B cell (primary cell): ENCODE data around the gene MAF. TPM values are rescaled to one million over a fixed set of nuclear protein-coding genes. Genes with fewer than 3 reads are reported as not detected.

Experiments
- ATAC-seq: fragments of 200-7000 bp; cut with Tn5 transposase; one replicate; pipeline ENCODE4 v1.10.0; 2021; ENCODE audit warnings: low read depth, mild to moderate bottlenecking, moderate number of reproducible peaks, moderate library complexity
- CTCF ChIA-PET: fragments of 350-600 bp; sonication (Branson Sonifier 250); formaldehyde crosslinking; loops from one replicate; lab custom pipeline; 2021; ENCODE audit warnings: antibody characterized with exemption, inconsistent platforms; lab: Charles Lee
- POLR2A ChIA-PET: fragments of 350-600 bp; sonication (Branson Sonifier 250); formaldehyde crosslinking; loops from one replicate; lab custom pipeline; 2021; ENCODE audit warnings: antibody characterized with exemption; lab: Charles Lee
- DNase-seq: peaks from one replicate; pipeline ENCODE4 v3.0.0; 2013
- H2AFZ ChIP-seq: 2 replicates; pipeline ENCODE4 v1.6.1; 2012; ENCODE audit warnings: mild to moderate bottlenecking, low read depth, low read length; ENCODE audit not compliant: insufficient read depth, poor library complexity, severe bottlenecking
- H3K27ac ChIP-seq, 2 donors: 1 replicate in 1 of 2; 2 replicates in 1 of 2; pipeline ENCODE4 v1.5.1; 2012 to 2013; ENCODE audit warnings: low read length in 2 of 2, mild to moderate bottlenecking in 2 of 2, moderate library complexity in 1 of 2
- H3K27me3 ChIP-seq, 4 experiments: fragments of 200-600 bp in 1 of 4; sonication (generic) in 1 of 4; replicated peaks in 1 of 4; 1 replicate in 2 of 4; 2 replicates in 2 of 4; pipeline versions ENCODE4 v1.6.1 to v1.7.0; 2013 to 2016; ENCODE audit warnings: low read length in 3 of 4, mild to moderate bottlenecking in 2 of 4, mixed read lengths in 1 of 4, moderate library complexity in 1 of 4; ENCODE audit not compliant: insufficient read depth in 4 of 4, control insufficient read depth in 3 of 4; ENCODE audit errors: control extremely low read depth in 1 of 4
- H3K36me3 ChIP-seq, 2 experiments: replicated peaks in 1 of 2; 1 replicate in 1 of 2; 2 replicates in 1 of 2; pipeline versions ENCODE4 v1.6.1 to v1.7.1; 2013; ENCODE audit warnings: low read length in 1 of 2; ENCODE audit not compliant: insufficient read depth in 2 of 2, control insufficient read depth in 1 of 2; ENCODE audit errors: control extremely low read depth in 1 of 2, extremely low read depth in 1 of 2
- H3K4me1 ChIP-seq, 2 donors: fragments of 200-600 bp in 1 of 2; sonication (generic) in 1 of 2; 1 replicate in 1 of 2; 2 replicates in 1 of 2; pipeline versions ENCODE4 v1.5.1 to v1.6.1; 2013 to 2017; ENCODE audit warnings: low read length in 2 of 2; ENCODE audit not compliant: control insufficient read depth in 2 of 2, insufficient read depth in 2 of 2
- H3K4me2 ChIP-seq: replicated peaks from 2 replicates; pipeline ENCODE3; 2012; ENCODE audit warnings: mild to moderate bottlenecking, low read depth, low read length; ENCODE audit not compliant: poor library complexity, severe bottlenecking
- H3K4me3 ChIP-seq, 5 experiments: fragments of 200-600 bp in 1 of 5; sonication (generic) in 1 of 5; 1 replicate in 3 of 5; 2 replicates in 2 of 5; pipeline versions ENCODE4 v1.5.1 to v1.7.0; 2011 to 2016; ENCODE audit warnings: low read length in 4 of 5, mild to moderate bottlenecking in 4 of 5, low read depth in 2 of 5, control low read depth in 1 of 5, moderate library complexity in 1 of 5; ENCODE audit not compliant: insufficient read depth in 1 of 5; ENCODE audit errors: control extremely low read depth in 1 of 5, extremely low read depth in 1 of 5
- H3K79me2 ChIP-seq: fragments of 200-600 bp; sonication (generic); one replicate; pipeline ENCODE4 v1.6.0; 2016; ENCODE audit warnings: low read length; ENCODE audit not compliant: control insufficient read depth, insufficient read depth
- H3K9ac ChIP-seq: fragments of 200-600 bp; sonication (generic); 2 replicates; pipeline ENCODE4 v1.6.1; 2017; ENCODE audit warnings: mild to moderate bottlenecking, low read length, moderate library complexity
- H3K9me3 ChIP-seq, 3 donors: one replicate each; pipeline versions ENCODE4 v1.6.1 to v1.7.1; 2013; ENCODE audit warnings: low read length in 2 of 3; ENCODE audit not compliant: control insufficient read depth in 2 of 3, insufficient read depth in 1 of 3; ENCODE audit errors: control extremely low read depth in 1 of 3
- H4K20me1 ChIP-seq: 2 replicates; pipeline ENCODE4 v1.6.0; 2012; ENCODE audit warnings: mild to moderate bottlenecking, low read length; ENCODE audit not compliant: insufficient read depth, control insufficient read depth, poor library complexity, severe bottlenecking
- H3K27ac Mint-ChIP-seq: one replicate; pipeline ENCODE4 v1.8.0; 2021; ENCODE audit warnings: mixed read lengths
- H3K27me3 Mint-ChIP-seq: one replicate; pipeline ENCODE4 v1.8.0; 2021; ENCODE audit warnings: mixed read lengths
- H3K4me1 Mint-ChIP-seq: one replicate; pipeline ENCODE4 v1.8.0; 2021; ENCODE audit warnings: mixed read lengths
- H3K4me3 Mint-ChIP-seq: one replicate; pipeline ENCODE4 v1.8.0; 2021; ENCODE audit warnings: mixed read lengths
- H3K9me3 Mint-ChIP-seq: one replicate; pipeline ENCODE4 v1.8.0; 2022; ENCODE audit warnings: mixed read lengths; ENCODE audit not compliant: insufficient read depth
- EZH2 ChIP-seq: IDR thresholded peaks from 2 replicates; pipeline ENCODE4 v1.6.1; 2012; ENCODE audit warnings: borderline replicate concordance, low read depth, mild to moderate bottlenecking, moderate library complexity, low read length; ENCODE audit not compliant: insufficient read depth, poor library complexity, severe bottlenecking
- WGBS: methylation state at CpG from one replicate; pipeline ENCODE4 v1.1.5; 2013; ENCODE audit warnings: missing lambda C conversion rate; ENCODE audit not compliant: insufficient coverage; 5-methylcytosine and 5-hydroxymethylcytosine counted together
- intact Hi-C: fragments of 100-400 bp; cut with micrococcal nuclease; formaldehyde crosslinking; loops from one replicate; pipeline ENCODE4 v1.10.0; 2022
- polyA plus RNA-seq: library from polyadenylated mRNA; depleted of rRNA; stranded (reverse); fragments of >200 nt; gene quantifications from 2 replicates; pipeline ENCODE4 v1.2.3, GENCODE V29; 2012
- total RNA-seq, 2 donors: library from RNA; stranded (reverse); fragments of 120-200 nt in 1 of 2; gene quantifications; 1 replicate in 1 of 2; 2 replicates in 1 of 2; pipeline versions ENCODE4 v1.2.3 to v1.2.4, GENCODE V29; 2013 to 2022
- TF ChIP-seq, protein P1 (sequence below): fragments of 200-600 bp; IDR thresholded peaks from one replicate; pipeline ENCODE4 v1.8.0; 2022; ENCODE audit warnings: antibody characterized with exemption, mild to moderate bottlenecking

MAF gene
- total and polyA plus RNA-seq, 2 donors (not counting 1 experiment from before 2014, with no cell fraction given) = 0.30 to 0.49 TPM

DNA sequence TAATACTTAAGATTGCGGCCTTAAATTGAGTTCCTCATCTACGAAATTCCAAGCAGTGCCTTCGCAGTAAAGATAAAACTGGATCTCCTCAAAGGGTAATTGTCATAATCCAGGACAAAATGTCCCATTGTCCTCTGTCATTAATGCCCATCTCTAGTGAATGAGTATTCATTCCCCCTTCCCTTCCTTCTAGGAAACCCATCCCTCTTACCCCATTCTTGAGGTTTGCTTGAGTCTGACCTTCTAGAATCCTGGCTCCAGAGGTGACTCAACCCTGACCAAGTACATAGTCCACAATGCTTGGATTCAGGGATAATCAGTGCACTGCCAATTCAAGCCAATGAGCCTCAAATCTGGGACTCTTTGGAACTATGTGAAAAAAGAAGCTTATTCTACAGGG is 47.0 kb upstream of the MAF start:
- no peak overlapping the region for H3K9ac ChIP-seq
- H3K27ac ChIP-seq = no peak overlapping the region
- no peaks in the 10 kb centered on the region for H3K79me2 ChIP-seq
- POLR2A ChIA-PET = no interaction called here
- H3K4me3 ChIP-seq = no peak overlapping the region
- no peaks in the 10 kb centered on the region for H3K9me3 Mint-ChIP-seq
- ATAC-seq (no peak), DNase-seq (no peak)
- no peaks in the 10 kb centered on the region for H3K27me3 ChIP-seq
- no peak overlapping the region for H3K4me3 Mint-ChIP-seq
- TF ChIP-seq, protein P1, sequence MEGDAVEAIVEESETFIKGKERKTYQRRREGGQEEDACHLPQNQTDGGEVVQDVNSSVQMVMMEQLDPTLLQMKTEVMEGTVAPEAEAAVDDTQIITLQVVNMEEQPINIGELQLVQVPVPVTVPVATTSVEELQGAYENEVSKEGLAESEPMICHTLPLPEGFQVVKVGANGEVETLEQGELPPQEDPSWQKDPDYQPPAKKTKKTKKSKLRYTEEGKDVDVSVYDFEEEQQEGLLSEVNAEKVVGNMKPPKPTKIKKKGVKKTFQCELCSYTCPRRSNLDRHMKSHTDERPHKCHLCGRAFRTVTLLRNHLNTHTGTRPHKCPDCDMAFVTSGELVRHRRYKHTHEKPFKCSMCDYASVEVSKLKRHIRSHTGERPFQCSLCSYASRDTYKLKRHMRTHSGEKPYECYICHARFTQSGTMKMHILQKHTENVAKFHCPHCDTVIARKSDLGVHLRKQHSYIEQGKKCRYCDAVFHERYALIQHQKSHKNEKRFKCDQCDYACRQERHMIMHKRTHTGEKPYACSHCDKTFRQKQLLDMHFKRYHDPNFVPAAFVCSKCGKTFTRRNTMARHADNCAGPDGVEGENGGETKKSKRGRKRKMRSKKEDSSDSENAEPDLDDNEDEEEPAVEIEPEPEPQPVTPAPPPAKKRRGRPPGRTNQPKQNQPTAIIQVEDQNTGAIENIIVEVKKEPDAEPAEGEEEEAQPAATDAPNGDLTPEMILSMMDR = no peak
- TF ChIP-seq EZH2 = no peak
- no peak overlapping the region for H3K27ac Mint-ChIP-seq
- H3K4me1 ChIP-seq = no peaks in the 10 kb centered on the region
- no peaks in the 10 kb centered on the region for H4K20me1 ChIP-seq
- WGBS = 89% methylated on average over 3 of the region's 3 CpGs
- no peak overlapping the region for H2AFZ ChIP-seq
- CTCF ChIA-PET = no interaction called here
- no peaks in the 10 kb centered on the region for H3K36me3 ChIP-seq
- peaks cover 4% of the 10 kb centered on the region for H3K27me3 Mint-ChIP-seq
- no peaks in the 10 kb centered on the region for H3K4me1 Mint-ChIP-seq
- no peak overlapping the region for H3K4me2 ChIP-seq
- intact Hi-C loops = no loop called here
- H3K9me3 ChIP-seq = no peaks in the 10 kb centered on the region

DNA sequence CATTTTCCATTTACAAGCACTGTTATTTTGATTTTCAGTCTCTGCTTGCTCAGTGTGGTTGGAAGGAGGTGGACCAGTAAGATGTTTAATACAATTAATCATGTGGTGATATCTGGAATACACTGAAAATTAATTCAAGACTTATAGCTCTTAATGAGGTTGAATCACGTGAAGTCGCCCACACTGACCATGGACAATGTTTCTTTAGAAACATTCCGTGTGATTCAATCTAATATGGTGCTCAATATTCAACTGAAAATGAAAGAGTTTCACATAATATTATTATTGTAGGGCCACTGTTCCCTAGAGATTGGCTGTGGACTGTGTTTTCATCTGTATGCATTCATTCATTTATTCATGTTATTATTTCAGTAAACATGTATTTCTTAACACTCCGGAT is 45.2 kb upstream of the MAF start:
- DNase-seq = no peak
- WGBS = no CpG with 5 or more reads among the region's 4 CpGs

More for the DNA sequence above, 45.2 kb upstream of the MAF start:
- no peak for TF ChIP-seq EZH2
- TF ChIP-seq, protein P1 = no peak
- H3K27me3 ChIP-seq = no peaks in the 10 kb centered on the region
- H3K27me3 Mint-ChIP-seq = peaks cover 4% of the 10 kb centered on the region
- H3K9me3 Mint-ChIP-seq = no peaks in the 10 kb centered on the region
- H3K9ac ChIP-seq = no peak overlapping the region
- no peak overlapping the region for H2AFZ ChIP-seq
- H3K36me3 ChIP-seq = no peaks in the 10 kb centered on the region
- H3K4me2 ChIP-seq = no peak overlapping the region
- no peaks in the 10 kb centered on the region for H3K4me1 Mint-ChIP-seq
- no peaks in the 10 kb centered on the region for H3K79me2 ChIP-seq
- intact Hi-C loops = no loop called here
- H4K20me1 ChIP-seq = no peaks in the 10 kb centered on the region
- CTCF ChIA-PET = no interaction called here
- peaks cover 3 to 4% of the 10 kb centered on the region in 2 donors for H3K4me1 ChIP-seq
- H3K4me3 Mint-ChIP-seq = no peak overlapping the region
- no peak overlapping the region for H3K27ac ChIP-seq
- H3K27ac Mint-ChIP-seq = no peak overlapping the region
- H3K9me3 ChIP-seq = no peaks in the 10 kb centered on the region
- POLR2A ChIA-PET = no interaction called here
- no peak for ATAC-seq
- H3K4me3 ChIP-seq = no peak overlapping the region
